ENCODE measurements around the gene TRIP6. TPM values are rescaled to one million over a fixed set of nuclear protein-coding genes. Genes with fewer than 3 reads are reported as not detected.
A peak's percentile ranks its signal among the peaks of the same experiment; 100 is the strongest.

Gene TRIP6
- total RNA-seq, 1 donor from 2014 or later, result 38.7 TPM

DNA sequence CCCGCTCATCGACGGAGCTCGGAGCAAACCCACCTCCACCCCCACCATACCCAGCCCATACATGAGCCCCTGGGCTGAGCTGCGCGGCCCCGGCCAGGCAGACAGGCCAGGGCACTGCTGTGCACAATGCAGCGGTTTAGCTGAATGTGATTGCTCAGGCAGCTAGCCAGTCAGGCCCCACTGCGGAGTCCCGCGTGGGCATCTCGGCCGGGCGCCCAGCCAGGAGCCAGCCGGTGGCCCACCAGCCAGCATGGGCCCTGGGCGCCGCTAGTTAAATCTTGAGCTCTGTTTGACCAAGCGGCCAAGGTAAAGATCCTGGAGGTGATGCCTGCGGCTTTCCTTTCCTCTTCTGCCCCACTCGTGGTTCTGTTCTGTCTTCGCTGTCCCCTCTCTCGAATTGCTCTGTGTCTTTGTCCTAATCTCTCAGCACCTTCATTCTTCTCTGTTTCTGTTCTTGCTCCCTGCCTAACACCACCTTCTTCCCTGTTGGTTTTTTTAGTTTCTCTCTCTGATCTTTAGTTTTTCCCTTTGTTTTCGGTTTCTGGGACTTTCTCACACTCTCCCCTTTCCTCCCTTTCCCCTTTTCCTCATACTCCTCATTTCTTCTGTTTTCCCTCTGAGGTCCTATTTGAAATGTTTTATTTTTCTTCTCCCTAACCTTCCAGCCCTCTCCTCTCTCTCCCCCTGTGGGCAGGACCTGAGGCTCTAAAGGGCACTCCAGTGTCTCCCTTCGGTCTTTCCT, 15.8 kb downstream of the TRIP6 start:
- Mint-ChIP-seq H3K4me3 (ENCODE audit: low read depth) (no peak overlapping the region), H3K4me1 (ENCODE audit: low read depth) (peaks cover 47% of the 10 kb centered on the region), H3K27ac (peak overlapping the region; percentile 6), H3K36me3 (ENCODE audit: low read depth) (peaks cover 97% of the 10 kb centered on the region), H3K27me3 (ENCODE audit: low read depth) (no peaks in the 10 kb centered on the region), H3K9me3 (no peaks in the 10 kb centered on the region)
- no peak for DNase-seq (ENCODE audit: low spot score)
- intact Hi-C loops (cut with micrococcal nuclease), result no loop called here

DNA sequence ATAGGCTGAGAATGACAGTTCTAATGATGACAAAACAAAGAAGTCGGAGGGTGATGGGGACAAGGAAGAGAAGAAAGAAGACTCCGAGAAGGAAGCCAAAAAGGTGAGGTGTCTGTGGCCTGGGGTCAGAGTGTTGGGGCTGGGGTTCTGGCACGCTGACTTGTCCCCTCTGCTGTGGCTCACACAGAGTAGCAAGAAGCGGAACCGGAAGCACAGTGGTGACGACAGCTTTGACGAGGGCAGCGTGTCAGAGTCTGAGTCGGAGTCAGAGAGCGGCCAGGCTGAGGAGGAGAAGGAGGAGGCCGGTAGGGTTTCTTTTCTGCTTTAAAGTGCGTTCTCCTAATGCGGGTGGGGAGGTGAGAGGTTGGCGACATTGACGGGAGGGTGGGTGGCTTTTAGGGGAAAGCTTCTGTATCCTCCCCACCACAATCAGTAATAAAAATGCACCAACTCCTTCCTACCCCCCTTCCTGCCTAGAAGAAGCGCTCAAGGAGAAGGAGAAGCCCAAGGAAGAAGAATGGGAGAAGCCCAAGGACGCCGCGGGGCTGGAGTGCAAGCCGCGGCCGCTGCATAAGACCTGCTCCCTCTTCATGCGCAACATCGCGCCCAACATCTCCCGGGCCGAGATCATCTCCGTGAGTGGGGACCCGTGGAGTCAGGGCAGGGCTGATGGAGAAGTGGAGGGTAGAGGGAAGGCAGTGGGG, 17.7 kb downstream of the TRIP6 start:
- Mint-ChIP-seq H3K36me3 (ENCODE audit: low read depth) (peaks cover 87% of the 10 kb centered on the region), H3K27me3 (ENCODE audit: low read depth) (no peaks in the 10 kb centered on the region), H3K4me1 (ENCODE audit: low read depth) (peaks cover 45% of the 10 kb centered on the region), H3K27ac (peak overlapping the region; percentile 67), H3K9me3 (no peaks in the 10 kb centered on the region), H3K4me3 (ENCODE audit: low read depth) (no peak overlapping the region)
- DNase-seq (ENCODE audit: low spot score), result no peak
- intact Hi-C loops (cut with micrococcal nuclease), result no loop called here

DNA sequence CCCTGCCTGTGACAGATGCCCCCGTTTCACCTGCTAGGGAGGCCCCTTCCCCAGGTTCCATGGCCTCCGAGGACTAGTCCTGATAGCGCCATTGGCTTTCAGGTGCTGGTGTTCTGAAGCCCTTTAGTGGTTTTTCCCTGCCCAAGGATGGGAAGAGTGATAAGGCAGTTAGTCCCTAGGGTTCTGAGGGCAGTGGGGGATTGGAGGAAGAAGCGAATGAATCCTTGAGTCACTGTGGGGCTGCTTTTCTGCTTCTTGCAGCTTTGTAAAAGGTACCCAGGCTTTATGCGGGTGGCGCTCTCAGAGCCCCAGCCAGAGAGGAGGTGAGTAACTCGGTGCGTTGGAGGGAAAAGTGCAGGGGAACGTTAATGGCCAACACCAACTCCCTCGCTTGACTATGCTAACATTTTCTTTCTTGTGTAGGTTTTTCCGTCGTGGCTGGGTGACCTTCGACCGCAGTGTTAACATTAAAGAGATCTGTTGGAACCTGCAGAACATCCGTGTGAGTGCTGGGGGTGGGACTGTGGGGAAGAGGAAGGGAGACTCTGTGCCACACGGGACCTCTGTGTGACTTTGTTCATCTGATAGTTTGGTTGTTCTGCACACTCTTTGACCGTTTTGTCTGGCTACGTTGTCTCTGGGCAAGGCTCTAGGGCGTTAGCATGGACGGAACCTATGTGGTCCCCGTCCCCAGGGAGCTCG, 18.4 kb downstream of the TRIP6 start:
- Mint-ChIP-seq H3K4me3 (ENCODE audit: low read depth) (peak overlapping the region; percentile 15), H3K27me3 (ENCODE audit: low read depth) (peaks cover 2% of the 10 kb centered on the region), H3K36me3 (ENCODE audit: low read depth) (peaks cover 81% of the 10 kb centered on the region), H3K4me1 (ENCODE audit: low read depth) (peaks cover 46% of the 10 kb centered on the region), H3K27ac (peak overlapping the region; percentile 68), H3K9me3 (no peaks in the 10 kb centered on the region)
- no peak for DNase-seq (ENCODE audit: low spot score)
- intact Hi-C loops (cut with micrococcal nuclease), result no loop called here

DNA sequence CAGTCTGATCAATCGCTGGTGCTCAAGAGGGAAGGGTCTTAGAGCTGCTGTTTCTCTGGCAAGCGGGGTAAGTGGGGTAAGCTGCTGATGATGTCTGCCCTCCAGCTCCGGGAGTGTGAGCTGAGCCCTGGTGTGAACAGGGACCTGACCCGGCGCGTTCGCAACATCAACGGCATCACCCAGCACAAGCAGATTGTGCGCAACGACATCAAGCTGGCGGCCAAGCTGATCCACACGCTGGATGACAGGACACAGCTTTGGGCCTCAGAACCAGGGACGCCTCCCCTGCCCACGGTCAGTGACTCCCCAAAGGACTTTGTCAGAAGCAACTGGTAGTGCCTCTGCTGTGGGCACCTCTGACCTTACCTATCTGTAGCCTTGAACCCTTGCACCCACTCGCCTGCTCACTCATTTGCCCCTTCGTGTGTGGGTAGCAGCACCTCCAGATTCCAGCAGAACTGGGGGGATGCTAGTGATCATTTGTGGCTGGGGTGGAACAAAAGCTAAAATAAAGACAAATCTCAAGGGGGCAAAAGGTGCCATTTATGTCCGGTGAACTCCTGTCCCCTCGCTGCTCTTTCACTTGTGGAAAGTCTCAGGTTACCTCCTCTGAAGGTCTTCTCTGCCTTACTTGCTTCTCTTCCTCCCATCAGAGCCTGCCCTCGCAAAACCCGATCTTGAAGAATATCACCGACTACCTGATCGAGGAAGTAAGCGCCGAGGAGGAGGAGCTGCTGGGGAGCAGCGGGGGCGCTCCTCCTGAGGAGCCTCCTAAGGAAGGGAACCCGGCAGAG, 19.2 kb downstream of the TRIP6 start:
- no peak for DNase-seq (ENCODE audit: low spot score)
- H3K4me1 Mint-ChIP-seq (ENCODE audit: low read depth), result peaks cover 49% of the 10 kb centered on the region
- intact Hi-C loops (cut with micrococcal nuclease), result no loop called here
- no peaks in the 10 kb centered on the region for H3K9me3 Mint-ChIP-seq
- H3K4me3 Mint-ChIP-seq (ENCODE audit: low read depth), result peak overlapping the region; percentile 35
- peaks cover 5% of the 10 kb centered on the region for H3K27me3 Mint-ChIP-seq (ENCODE audit: low read depth)
- peaks cover 75% of the 10 kb centered on the region for H3K36me3 Mint-ChIP-seq (ENCODE audit: low read depth)
- H3K27ac Mint-ChIP-seq, result peak overlapping the region; percentile 68

DNA sequence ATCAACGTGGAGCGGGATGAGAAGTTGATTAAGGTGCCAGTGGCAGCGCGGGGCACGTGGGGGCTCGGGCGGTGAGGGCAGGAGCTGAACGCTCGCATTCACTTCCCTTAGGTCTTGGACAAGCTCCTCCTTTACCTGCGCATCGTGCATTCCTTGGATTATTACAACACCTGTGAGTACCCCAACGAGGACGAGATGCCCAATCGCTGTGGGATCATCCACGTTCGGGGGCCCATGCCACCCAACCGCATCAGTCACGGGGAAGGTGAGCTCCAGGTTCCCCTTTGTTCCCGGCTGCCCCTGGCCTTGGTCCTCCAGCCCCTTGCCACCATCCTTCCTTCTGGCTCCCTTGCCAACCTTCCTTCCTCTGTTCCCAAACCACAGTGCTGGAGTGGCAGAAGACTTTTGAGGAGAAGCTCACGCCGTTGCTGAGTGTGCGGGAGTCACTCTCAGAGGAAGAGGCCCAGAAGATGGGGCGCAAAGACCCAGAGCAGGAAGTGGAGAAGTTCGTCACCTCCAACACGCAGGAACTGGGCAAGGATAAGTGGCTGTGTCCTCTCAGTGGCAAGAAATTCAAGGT, 19.8 kb downstream of the TRIP6 start:
- H3K27me3 Mint-ChIP-seq (ENCODE audit: low read depth), result peaks cover 11% of the 10 kb centered on the region
- DNase-seq (ENCODE audit: low spot score), result no peak
- peaks cover 49% of the 10 kb centered on the region for H3K4me1 Mint-ChIP-seq (ENCODE audit: low read depth)
- H3K9me3 Mint-ChIP-seq, result no peaks in the 10 kb centered on the region
- peaks cover 68% of the 10 kb centered on the region for H3K36me3 Mint-ChIP-seq (ENCODE audit: low read depth)
- H3K4me3 Mint-ChIP-seq (ENCODE audit: low read depth), result peak overlapping the region; percentile 79
- intact Hi-C loops (cut with micrococcal nuclease), result loop anchor here (1.0 kb wide), 1 partner anchor 12 kb away; the partner anchor contains the start of gene SRRT
- H3K27ac Mint-ChIP-seq, result peak overlapping the region; percentile 82

DNA sequence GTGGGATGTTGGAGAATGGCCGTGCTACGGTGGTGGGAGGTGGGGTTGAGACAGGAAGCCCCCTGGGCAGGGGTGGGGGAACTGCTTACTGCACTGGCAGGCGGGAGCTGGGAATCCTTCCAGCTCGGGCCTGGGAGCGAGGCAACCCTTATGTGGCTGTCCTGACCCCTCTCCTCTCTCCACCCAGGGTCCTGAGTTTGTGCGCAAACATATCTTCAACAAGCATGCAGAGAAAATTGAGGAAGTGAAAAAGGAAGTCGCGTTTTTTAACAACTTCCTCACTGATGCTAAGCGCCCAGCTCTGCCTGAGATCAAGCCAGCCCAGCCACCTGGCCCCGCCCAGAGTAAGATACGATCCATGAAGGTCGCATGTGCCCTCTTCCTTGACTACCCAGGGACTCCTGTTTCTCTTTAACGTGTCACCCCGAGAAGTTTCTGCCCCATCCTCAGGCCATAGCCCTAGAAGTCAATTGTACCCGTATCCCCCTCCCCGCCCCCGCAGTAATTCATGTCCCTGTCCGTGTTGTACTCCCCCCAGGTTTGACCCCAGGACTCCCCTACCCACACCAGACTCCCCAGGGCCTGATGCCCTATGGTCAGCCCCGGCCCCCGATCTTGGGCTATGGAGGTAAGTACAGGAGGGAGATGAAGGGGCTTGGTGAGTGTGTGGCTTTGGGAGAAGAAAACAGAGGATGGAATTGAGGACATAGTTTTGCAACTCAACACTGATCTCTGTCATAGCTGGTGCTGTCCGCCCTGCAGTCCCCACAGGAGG, 20.5 kb downstream of the TRIP6 start:
- Mint-ChIP-seq H3K4me1 (ENCODE audit: low read depth) (peaks cover 49% of the 10 kb centered on the region), H3K9me3 (no peaks in the 10 kb centered on the region), H3K27ac (peak overlapping the region; percentile 82), H3K27me3 (ENCODE audit: low read depth) (peaks cover 16% of the 10 kb centered on the region), H3K36me3 (ENCODE audit: low read depth) (peaks cover 61% of the 10 kb centered on the region), H3K4me3 (ENCODE audit: low read depth) (peak overlapping the region; percentile 79)
- intact Hi-C loops (cut with micrococcal nuclease), result loop anchor here (1.0 to 2.0 kb wide), 2 partner anchors 12 to 283 kb away; partner anchors contain the start of gene SRRT
- peak; percentile 67 for DNase-seq (ENCODE audit: low spot score)

DNA sequence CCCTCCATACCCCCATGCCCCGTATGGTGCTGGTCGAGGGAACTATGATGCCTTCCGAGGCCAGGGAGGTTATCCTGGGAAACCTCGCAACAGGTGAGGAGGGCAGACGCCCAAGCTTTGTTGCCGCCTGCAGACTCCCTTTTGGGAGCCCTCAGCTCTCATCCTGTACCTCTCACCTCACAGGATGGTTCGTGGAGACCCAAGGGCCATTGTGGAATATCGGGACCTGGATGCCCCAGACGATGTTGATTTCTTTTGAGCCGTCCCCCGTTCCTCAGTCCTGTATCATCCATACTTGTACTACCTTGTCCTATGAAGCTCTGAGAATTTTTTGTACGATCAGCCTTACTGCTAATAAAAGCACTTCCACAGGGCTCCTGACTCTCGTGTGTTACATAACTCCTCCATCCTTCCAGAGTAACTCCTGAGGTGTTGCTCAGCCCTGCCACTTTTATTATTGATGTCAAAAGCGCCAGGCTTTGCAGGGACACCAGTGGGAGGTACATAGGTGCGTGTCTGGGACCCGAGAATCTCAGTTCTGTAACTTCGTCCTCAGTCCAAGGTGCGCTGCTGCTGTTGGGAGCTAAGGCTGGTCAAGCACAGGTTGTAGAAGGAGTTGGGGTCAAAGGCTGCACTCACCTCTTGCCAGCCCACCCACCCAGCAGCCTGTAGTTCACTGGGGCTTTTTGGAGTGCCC, 21.3 kb downstream of the TRIP6 start:
- intact Hi-C loops (cut with micrococcal nuclease), result loop anchor here (2.0 kb wide), 1 partner anchor 282 kb away; no protein-coding TSS in a partner anchor
- Mint-ChIP-seq H3K4me1 (ENCODE audit: low read depth) (peaks cover 46% of the 10 kb centered on the region), H3K27ac (peak overlapping the region; percentile 82), H3K27me3 (ENCODE audit: low read depth) (peaks cover 20% of the 10 kb centered on the region), H3K9me3 (no peaks in the 10 kb centered on the region), H3K4me3 (ENCODE audit: low read depth) (peak overlapping the region; percentile 79), H3K36me3 (ENCODE audit: low read depth) (peaks cover 54% of the 10 kb centered on the region)
- DNase-seq (ENCODE audit: low spot score), result no peak

DNA sequence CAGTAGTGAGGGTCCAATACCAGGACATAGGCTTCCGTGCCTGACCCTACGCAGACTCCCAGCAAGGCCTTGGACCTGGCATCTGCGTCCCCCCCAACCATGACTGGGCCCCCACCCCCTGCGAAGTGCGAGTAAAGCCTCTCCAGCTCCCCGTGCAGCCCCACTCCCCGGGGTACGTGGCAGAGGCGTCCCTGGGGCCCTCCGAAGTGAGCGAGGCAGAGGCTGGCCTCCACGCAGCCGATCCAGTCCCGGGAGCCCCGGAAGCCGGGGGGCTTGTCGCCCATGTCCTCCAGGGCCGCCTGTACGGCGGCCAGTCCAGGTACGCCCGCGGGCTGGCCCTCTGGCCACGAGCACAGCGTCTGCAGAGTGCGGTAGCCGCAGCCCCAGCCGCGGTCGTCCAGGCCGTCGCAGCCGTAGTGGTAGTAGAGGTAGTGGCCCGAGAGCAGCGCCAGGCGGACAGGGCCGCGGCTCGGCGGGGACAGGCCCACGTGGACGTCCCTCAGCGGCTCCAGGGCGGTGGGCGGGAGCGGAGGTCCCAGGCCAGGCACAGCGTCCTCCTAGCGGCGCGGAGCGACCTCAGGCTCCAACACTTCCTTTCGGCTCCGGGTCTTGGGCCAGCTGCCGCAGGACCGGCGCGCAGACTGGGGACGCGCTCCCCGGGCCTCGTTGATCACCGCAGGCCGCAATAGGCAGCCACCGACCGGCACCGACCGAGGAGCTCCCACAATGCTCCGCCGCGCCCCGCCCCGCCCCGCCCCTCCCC, 22.0 kb downstream of the TRIP6 start, which contains the start of gene UFSP1:
Gene UFSP1 (minus strand): TSS at position 728 of the 763 bp plus-strand sequence. CDS start 444 bp downstream, at position 284.
- Mint-ChIP-seq H3K27ac (peak within 1 kb of the TSS; percentile 82), H3K36me3 (ENCODE audit: low read depth) (peaks cover 47% of the 10 kb centered on the region), H3K4me3 (ENCODE audit: low read depth) (peak within 1 kb of the TSS; percentile 79), H3K4me1 (ENCODE audit: low read depth) (peaks cover 46% of the 10 kb centered on the region), H3K27me3 (ENCODE audit: low read depth) (peaks cover 26% of the 10 kb centered on the region), H3K9me3 (no peaks in the 10 kb centered on the region)
- DNase-seq (ENCODE audit: low spot score), result no peak
- intact Hi-C loops (cut with micrococcal nuclease), result loop anchor here (1.0 to 2.0 kb wide), 2 partner anchors 128 to 282 kb away; no protein-coding TSS in a partner anchor

DNA sequence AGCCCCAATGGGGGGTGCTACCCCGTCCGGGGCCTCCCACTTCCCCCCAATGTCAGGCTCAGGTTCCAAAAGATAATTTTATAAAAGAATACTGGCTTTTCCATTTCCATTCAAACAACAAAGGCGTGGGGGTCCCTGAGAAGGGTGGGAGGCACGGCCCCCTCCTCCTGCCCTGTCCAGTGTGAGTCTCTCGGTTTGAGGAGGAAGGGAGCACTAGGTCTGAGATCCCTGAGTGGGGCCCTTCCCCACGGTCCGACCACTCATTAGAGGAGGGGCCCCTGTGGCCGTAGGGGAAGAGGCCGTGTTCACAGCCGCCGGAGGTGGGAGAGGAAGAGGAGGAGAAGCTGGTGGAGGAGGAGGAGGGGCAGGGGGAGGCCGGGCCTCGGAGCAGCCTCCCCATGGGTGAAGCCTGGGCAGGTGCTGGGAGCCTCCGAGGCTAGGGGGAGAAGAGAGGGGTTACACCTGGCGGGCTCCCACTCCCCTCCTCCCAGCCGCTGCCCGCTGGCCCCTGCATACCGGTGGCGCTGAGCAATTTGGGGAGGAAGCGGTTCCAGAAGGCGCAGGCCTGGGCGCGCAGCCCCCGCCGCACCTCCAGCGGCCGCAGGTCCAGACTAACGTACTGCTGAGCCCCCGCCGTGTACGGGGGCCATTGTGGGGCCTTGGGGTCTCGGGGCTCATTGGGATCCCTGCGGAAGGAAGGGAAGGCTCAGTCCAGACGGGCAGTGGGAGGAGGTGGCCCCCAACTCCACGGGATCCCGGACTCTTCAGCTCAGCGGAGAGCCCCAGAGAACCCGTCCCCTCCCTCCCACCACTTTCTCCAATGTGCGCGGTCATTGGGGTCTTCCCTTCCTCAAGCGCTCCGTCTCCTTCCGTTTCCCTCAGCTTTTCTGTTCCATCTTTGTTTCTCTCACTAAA, 23.7 kb downstream of the TRIP6 start:
- Mint-ChIP-seq H3K36me3 (ENCODE audit: low read depth) (peaks cover 29% of the 10 kb centered on the region), H3K4me1 (ENCODE audit: low read depth) (peaks cover 37% of the 10 kb centered on the region), H3K27me3 (ENCODE audit: low read depth) (peaks cover 31% of the 10 kb centered on the region), H3K4me3 (ENCODE audit: low read depth) (peak overlapping the region; percentile 79), H3K27ac (peak overlapping the region; percentile 67), H3K9me3 (no peaks in the 10 kb centered on the region)
- no peak for DNase-seq (ENCODE audit: low spot score)
- intact Hi-C loops (cut with micrococcal nuclease), result no loop called here

All from activated T-helper 2 cell treated with anti-CD3 and anti-CD28 coated beads, Interferon-gamma antibody, Interleukin-2, Interleukin-4, amounts not matched to agents 10 μg/mL and 5 μg/mL and 100 μg/mL, durations not matched to agents 14 hours and 24 hours and 36 hours (primary cell).